ENCODE data around the gene FBXO44. TPM values are rescaled to one million over a fixed set of nuclear protein-coding genes. Genes with fewer than 3 reads are reported as not detected.

Gene FBXO44
- total RNA-seq, 3 donors from 2014 or later: 14.1 to 32.1 (median 31.3) TPM

GRCh38 chr1:11626551-11626950, 28.1 kb upstream of the FBXO44 start:
- H3K27ac ChIP-seq: no peak overlapping the region
- H3K9me3 ChIP-seq: no peaks in the 10 kb centered on the region
- peaks cover 0 to 11% of the 10 kb centered on the region in 2 donors for H3K27me3 ChIP-seq
- H3K4me1 ChIP-seq: no peaks in the 10 kb centered on the region
- DNase-seq (ENCODE audit: low spot score in 2 of 2): no peak
- no peak for TF ChIP-seq POLR2A (IDR thresholded peaks at IDR 0.05)
- TF ChIP-seq CTCF (IDR thresholded peaks at IDR 0.05): no peak
- no peak for TF ChIP-seq POLR2AphosphoS5 (IDR thresholded peaks at IDR 0.05)
- H3K4me3 ChIP-seq: no peak overlapping the region
- intact Hi-C loops (cut with DNase I; ENCODE audit: low total_unique reads): no loop called here
- no peaks in the 10 kb centered on the region for H3K36me3 ChIP-seq

- Histone ChIP-seq H3K4me1 (no peaks in the 10 kb centered on the region), H3K4me3 (no peak overlapping the region), H3K9me3 (no peaks in the 10 kb centered on the region), H3K36me3 (no peaks in the 10 kb centered on the region), H3K27me3 (peaks cover 0 to 18% of the 10 kb centered on the region in 2 donors), H3K27ac (no peak overlapping the region)
- TF ChIP-seq CTCF (IDR thresholded peaks at IDR 0.05) (no peak), POLR2AphosphoS5 (IDR thresholded peaks at IDR 0.05) (no peak), POLR2A (IDR thresholded peaks at IDR 0.05) (no peak)
- intact Hi-C loops (cut with DNase I; ENCODE audit: low total_unique reads): no loop called here
- no peak for DNase-seq (ENCODE audit: low spot score in 2 of 2)
Measured at GRCh38 chr1:11628767-11629166, 25.9 kb upstream of the FBXO44 start.

- intact Hi-C loops (cut with DNase I; ENCODE audit: low total_unique reads): no loop called here
- TF ChIP-seq CTCF (IDR thresholded peaks at IDR 0.05) (no peak), POLR2AphosphoS5 (IDR thresholded peaks at IDR 0.05) (no peak), POLR2A (IDR thresholded peaks at IDR 0.05) (no peak)
- Histone ChIP-seq H3K27me3 (peaks cover 0 to 23% of the 10 kb centered on the region in 2 donors), H3K4me1 (no peaks in the 10 kb centered on the region), H3K36me3 (no peaks in the 10 kb centered on the region), H3K4me3 (no peak overlapping the region), H3K27ac (no peak overlapping the region), H3K9me3 (no peaks in the 10 kb centered on the region)
- DNase-seq (ENCODE audit: low spot score in 2 of 2): no peak
Measured at GRCh38 chr1:11629184-11630016, 25.3 kb upstream of the FBXO44 start.

- Histone ChIP-seq H3K4me3 (no peak overlapping the region), H3K27me3 (peaks cover 0 to 32% of the 10 kb centered on the region in 2 donors), H3K36me3 (no peaks in the 10 kb centered on the region), H3K4me1 (no peaks in the 10 kb centered on the region), H3K27ac (no peak overlapping the region), H3K9me3 (no peaks in the 10 kb centered on the region)
- DNase-seq (ENCODE audit: low spot score in 2 of 2): no peak
- TF ChIP-seq CTCF (IDR thresholded peaks at IDR 0.05): no peak
- TF ChIP-seq POLR2AphosphoS5 (IDR thresholded peaks at IDR 0.05): no peak
- TF ChIP-seq POLR2A (IDR thresholded peaks at IDR 0.05): no peak
- intact Hi-C loops (cut with DNase I; ENCODE audit: low total_unique reads): no loop called here
Measured at GRCh38 chr1:11634365-11635192, 20.1 kb upstream of the FBXO44 start.

- H3K27me3 ChIP-seq: peaks cover 0 to 26% of the 10 kb centered on the region in 2 donors
- no peak overlapping the region for H3K27ac ChIP-seq
- TF ChIP-seq POLR2AphosphoS5 (IDR thresholded peaks at IDR 0.05) (no peak), POLR2A (IDR thresholded peaks at IDR 0.05) (no peak), CTCF (IDR thresholded peaks at IDR 0.05) (no peak)
- H3K4me1 ChIP-seq: no peaks in the 10 kb centered on the region
- no peak overlapping the region for H3K4me3 ChIP-seq
- intact Hi-C loops (cut with DNase I; ENCODE audit: low total_unique reads): no loop called here
- no peak for DNase-seq (ENCODE audit: low spot score in 2 of 2)
- H3K9me3 ChIP-seq: no peaks in the 10 kb centered on the region
- no peaks in the 10 kb centered on the region for H3K36me3 ChIP-seq
Measured at GRCh38 chr1:11638121-11638520, 16.6 kb upstream of the FBXO44 start.

Data from breast epithelium (tissue), 4 donors.